ENCODE results near the gene CLCN7.

- TF ChIP-seq POLR2A (IDR thresholded peaks at IDR 0.05) (no peak), CTCF (IDR thresholded peaks at IDR 0.05) (no peak), POLR2AphosphoS5 (IDR thresholded peaks at IDR 0.05) (no peak)
Observed at GRCh38 chr16:1508494-1509187, 33.8 kb upstream of the CLCN7 start.

Data from gastroesophageal sphincter (tissue), 3 donors.